Endometrial microvascular endothelial cells (primary cell): ENCODE data around the gene RAMP1. TPM values are rescaled to one million over a fixed set of nuclear protein-coding genes. Genes with fewer than 3 reads are reported as not detected.
"Not testable (repeated sequence)": the region's sequence is repeated elsewhere in the genome, so short reads cannot be mapped to it uniquely, and the experiment has no call there.

Experiments
- in situ Hi-C: cut with HindIII; loops from 2 replicates; pipeline ENCODE4 v1.10.0; 2017; ENCODE audit warnings: low sequenced_read_pairs, low pct_unique_long_range_greater_than_20kb; ENCODE audit errors: inconsistent ontology term
- total RNA-seq: library from RNA; depleted of rRNA; stranded (reverse); fragments of >200 nt; gene quantifications from one replicate; pipeline ENCODE4 v1.2.3, GENCODE V29; 2015; ENCODE audit errors: inconsistent ontology term

RAMP1 gene
- total RNA-seq, 1 donor from 2014 or later, result not detected

- in situ Hi-C loops, result no loop called here
Observed at GRCh38 chr2:237927986-237928385, 68.6 kb downstream of the RAMP1 start.

- in situ Hi-C loops, result no loop called here
Observed at GRCh38 chr2:237929979-237930378, 70.6 kb downstream of the RAMP1 start.

- in situ Hi-C loops, result no loop called here
Observed at GRCh38 chr2:237931205-237931721, 71.8 kb downstream of the RAMP1 start.

GRCh38 chr2:237932731-237933131, 73.3 kb downstream of the RAMP1 start:
- in situ Hi-C loops, result no loop called here

GRCh38 chr2:237934186-237934585, 74.8 kb downstream of the RAMP1 start:
- in situ Hi-C loops, result no loop called here

- in situ Hi-C loops, result no loop called here
Observed at GRCh38 chr2:237935740-237936452, 76.5 kb downstream of the RAMP1 start.

GRCh38 chr2:237939251-237939650, 79.8 kb downstream of the RAMP1 start:
- in situ Hi-C loops, result no loop called here

- in situ Hi-C loops, result no loop called here
Observed at GRCh38 chr2:237940828-237941227, 81.4 kb downstream of the RAMP1 start.

GRCh38 chr2:237941239-237941638, 81.8 kb downstream of the RAMP1 start:
- in situ Hi-C loops, result no loop called here

- in situ Hi-C loops, result no loop called here
Observed at GRCh38 chr2:237942513-237942899, 83.1 kb downstream of the RAMP1 start.

GRCh38 chr2:237943395-237944094, 84.1 kb downstream of the RAMP1 start:
- in situ Hi-C loops, result no loop called here

- in situ Hi-C loops, result no loop called here
Observed at GRCh38 chr2:237944302-237944701, 84.9 kb downstream of the RAMP1 start.

GRCh38 chr2:237946423-237946822, 87.0 kb downstream of the RAMP1 start:
- in situ Hi-C loops, result no loop called here

- in situ Hi-C loops, result not testable (repeated sequence)
Observed at GRCh38 chr2:237951354-237951753, 91.9 kb downstream of the RAMP1 start.

GRCh38 chr2:237951878-237952277, 92.5 kb downstream of the RAMP1 start:
- in situ Hi-C loops, result no loop called here

- in situ Hi-C loops, result no loop called here
Observed at GRCh38 chr2:237952851-237953250, 93.4 kb downstream of the RAMP1 start.

GRCh38 chr2:237955640-237956401, 96.4 kb downstream of the RAMP1 start:
- in situ Hi-C loops, result no loop called here

GRCh38 chr2:237956402-237956736, 96.9 kb downstream of the RAMP1 start:
- in situ Hi-C loops, result no loop called here

GRCh38 chr2:237961637-237962036, 102.2 kb downstream of the RAMP1 start:
- in situ Hi-C loops, result no loop called here
